ENCODE results near the gene AMN.

Gene AMN

DNA sequence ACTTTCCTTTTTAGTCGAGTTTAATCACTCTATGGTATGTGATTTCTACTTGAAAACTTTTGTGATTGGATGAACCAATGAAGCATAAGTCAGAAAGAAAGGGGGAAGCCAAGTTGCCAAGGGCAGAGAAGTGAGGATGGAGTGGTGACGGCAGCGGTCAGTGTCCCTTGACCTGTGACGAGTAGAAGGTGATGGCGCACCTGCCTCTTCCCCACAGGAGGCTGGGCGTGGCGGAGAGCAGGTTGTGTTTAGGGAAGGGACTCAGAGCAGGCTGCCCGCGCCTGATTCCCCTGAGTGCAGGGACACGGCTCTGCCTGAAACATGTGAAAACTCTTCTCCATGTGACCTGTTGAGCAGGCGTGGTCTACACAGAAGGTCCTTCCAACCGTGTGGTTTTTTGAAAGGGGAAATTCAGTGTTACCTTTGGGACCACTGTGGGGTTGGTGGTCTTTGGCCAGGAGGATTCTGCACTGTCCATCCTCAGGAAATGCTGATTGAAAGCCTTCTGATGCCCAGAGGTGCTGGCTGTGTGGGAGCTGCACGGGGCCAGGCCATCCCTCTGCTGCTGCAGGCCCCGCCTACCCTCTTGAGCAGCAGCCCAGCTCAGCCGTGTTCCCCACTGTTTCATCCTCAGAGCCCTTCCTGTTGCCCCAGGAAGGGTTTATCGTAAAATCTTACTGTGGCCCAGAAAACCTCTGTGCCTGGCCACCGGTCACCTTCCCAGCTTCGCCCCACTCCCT is 23.5 kb upstream of the AMN start:
- no peak for DNase-seq (ENCODE audit: low read depth)

DNA sequence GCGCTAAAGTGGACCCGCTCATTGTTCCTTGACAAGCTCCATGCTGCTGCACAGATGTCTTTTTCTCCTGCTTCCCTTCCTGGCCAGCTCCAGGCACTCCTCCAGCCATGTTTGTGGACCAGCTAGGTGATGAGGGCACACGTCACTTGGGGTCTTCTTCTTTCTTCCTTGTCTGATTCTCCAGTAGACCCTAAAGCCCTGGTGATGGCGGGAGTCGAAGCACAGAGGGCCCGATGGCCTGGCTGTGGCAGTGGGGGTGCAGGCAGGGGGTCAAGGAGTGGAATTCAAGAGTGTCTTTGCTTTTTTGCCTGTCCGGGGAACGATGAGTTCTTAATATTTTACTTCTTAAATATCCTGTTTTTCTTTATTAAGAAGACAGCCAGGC is 23.0 kb upstream of the AMN start:
- DNase-seq (ENCODE audit: low read depth) = no peak

DNA sequence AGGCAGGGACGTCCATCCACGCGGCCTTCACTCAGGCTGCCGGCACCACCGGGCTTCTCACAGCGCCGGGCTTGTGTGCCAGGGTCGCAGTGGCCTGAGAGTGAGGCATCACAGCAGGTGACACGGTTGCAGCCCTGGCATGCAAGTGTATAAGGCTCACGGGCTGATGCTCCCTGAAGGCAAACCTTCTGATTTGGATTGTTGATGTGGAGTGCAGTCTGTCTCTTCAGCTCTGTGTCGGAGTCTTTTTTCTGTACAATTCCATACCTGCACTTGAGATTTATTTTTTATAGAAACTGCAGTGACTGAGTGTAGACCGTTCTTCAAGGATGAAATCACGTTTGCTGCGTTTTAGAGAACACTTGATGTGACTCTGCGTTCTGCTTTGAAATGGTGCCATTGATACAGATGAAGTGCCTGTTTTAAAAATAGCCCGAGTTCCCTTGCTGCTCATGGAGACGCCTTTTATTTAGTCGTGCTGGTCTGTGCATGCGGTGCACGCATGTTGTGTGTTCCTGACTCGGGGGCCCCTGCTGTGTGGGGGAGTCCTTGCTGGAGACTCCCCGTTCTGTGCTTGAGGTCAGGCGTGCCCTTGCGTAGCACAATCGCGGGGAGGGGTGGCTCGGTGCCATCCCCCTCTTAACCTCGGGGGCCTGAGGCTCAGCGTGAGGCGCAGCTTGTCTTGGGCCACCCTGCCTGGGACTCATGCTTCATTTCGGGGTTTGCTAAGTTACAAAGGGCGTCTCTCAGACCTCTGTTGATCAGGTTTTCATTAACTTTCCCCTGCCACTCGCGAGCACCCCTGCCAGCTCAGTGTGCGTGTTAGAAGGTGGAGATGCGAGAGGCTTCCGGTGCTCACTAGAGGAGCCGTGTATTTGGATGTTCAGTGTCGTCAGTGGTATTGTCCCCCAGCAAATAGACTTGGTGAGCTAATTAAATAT is 21.6 kb upstream of the AMN start:
- DNase-seq (ENCODE audit: low read depth) = no peak

DNA sequence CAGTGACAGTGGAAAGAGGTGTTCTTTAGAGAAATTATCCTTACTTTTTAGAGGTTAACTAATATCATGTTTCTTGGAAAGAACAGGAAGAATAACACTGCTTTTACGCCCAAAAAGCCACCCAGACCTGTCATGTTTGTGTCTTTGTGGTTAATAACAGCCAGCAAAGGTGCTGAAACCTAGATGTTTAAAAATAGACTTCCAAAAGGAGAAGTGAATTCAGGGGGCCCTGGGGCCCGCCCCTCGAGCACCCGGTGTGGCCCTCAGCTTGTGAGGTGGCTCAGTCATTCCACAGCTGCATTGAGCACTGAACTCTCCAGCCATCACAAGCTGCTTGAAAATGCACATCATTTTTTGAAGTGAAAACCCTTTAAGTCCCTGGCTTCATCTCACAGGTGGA is 20.8 kb upstream of the AMN start:
- no peak for DNase-seq (ENCODE audit: low read depth)

DNA sequence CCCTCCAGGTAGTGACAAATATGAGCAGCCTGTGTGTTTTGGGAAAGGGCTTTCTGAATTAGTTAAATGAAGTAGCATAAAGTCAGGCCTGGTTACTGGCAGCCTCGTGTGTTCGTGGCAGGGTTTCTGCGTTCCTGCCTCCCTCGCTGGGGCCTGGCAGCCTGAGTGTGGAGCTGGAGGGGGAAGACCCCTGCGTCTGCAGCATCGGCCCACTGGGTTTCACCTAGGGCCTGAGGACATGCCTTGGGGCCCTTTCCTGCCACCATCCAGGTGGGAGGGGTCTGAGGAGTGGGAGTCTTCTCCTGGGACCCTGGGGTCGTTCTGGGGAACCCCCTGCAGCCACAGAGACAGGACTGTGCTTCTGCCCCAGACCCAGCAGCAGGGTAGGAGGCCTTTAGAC is 20.4 kb upstream of the AMN start:
- no peak for DNase-seq (ENCODE audit: low read depth)

DNA sequence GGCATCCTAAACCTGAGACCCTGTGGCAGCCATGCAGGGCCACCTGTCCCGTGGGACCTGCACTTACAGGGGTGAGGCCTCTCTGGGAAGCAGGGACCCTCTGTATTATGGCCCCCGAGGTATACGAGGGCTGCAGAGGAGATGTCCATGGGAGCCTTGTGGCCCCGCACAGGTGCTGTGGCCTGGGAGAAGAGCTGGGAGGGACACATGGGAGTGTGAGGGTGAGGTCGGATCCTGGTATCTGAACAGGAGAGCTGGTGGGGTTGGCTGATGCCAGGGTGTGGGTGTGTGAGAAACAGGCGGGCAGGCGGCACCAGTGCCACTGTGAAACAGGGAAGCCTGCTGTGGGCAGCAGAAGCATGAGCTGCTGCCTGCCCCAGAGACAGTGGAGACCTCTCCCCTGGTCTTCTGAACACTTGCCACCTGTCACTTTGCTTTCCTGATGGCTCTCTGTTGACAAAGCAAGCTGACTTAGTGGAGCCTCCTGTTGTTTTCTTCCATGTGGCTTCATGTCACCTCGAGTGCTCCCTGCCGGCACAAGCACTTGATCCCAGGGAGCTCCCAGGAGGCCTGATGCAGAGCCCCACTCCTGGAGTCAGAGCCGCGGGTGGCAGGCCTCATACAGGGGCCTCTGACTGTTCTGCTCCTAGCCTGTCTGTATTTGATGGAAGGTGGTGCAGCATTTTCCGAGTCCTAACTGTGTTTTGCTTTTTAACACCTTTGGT is 19.8 kb upstream of the AMN start:
- no peak for DNase-seq (ENCODE audit: low read depth)

DNA sequence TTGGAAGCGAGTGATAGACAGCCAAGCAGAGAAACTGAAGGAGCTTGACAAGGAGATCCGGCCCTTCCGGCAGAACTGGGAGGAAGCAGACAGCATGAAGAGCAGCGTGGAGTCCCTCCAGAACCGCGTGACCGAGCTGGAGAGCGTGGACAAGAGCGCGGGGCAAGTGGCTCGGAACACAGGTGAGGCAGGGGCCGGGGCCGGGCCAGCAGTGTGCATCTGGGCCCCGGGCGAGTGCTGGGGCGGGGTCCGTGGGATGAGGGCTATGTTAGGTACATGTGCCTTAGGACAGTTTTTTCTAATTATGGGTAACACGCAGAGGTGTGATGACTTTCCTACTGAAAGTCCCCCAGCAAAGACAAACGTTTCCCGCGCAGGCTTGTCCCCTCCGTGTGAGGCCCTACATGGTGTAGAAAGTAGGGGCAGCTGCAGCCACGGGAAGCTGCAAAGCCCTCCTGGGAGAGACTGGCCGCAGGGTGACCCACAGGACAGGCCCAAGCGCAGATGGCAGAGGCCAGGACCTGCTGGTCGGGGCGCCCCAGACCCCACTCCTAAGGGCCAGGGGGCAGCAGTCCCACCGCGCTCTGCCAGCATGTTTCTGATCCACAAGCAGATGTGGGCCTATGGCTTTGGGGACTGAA is 19.1 kb upstream of the AMN start:
- no peak for DNase-seq (ENCODE audit: low read depth)

DNA sequence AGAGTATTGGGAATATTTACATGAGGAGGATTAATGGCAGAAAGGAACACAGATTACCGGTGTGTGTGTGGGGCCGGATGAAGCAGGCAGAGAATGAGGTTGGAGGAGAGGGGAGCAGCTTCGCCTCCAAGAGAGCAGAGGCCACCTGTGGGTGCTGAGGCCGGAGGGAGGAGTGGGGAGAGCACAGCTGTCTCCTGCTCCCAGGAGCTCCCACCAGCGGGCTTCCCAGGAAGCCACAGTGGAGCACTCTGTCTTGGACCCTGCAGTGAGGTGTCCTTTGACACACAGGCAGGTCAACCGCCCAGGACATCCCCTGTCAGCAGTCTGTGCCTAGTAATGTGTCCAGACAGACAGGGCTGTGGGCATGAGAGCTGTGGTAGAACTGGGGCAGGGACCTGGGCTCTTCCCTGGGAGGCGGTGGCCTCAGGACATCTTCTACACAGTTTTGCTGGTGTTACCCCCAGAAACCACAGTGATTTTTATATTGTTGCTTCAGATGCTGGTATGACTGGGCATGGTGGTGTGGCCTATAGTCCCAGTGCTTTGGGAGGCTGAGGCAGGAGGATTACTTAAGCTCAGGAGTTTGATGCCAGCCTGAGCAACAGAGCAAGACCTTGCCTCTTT is 18.5 kb upstream of the AMN start:
- DNase-seq (ENCODE audit: low read depth) = no peak

DNA sequence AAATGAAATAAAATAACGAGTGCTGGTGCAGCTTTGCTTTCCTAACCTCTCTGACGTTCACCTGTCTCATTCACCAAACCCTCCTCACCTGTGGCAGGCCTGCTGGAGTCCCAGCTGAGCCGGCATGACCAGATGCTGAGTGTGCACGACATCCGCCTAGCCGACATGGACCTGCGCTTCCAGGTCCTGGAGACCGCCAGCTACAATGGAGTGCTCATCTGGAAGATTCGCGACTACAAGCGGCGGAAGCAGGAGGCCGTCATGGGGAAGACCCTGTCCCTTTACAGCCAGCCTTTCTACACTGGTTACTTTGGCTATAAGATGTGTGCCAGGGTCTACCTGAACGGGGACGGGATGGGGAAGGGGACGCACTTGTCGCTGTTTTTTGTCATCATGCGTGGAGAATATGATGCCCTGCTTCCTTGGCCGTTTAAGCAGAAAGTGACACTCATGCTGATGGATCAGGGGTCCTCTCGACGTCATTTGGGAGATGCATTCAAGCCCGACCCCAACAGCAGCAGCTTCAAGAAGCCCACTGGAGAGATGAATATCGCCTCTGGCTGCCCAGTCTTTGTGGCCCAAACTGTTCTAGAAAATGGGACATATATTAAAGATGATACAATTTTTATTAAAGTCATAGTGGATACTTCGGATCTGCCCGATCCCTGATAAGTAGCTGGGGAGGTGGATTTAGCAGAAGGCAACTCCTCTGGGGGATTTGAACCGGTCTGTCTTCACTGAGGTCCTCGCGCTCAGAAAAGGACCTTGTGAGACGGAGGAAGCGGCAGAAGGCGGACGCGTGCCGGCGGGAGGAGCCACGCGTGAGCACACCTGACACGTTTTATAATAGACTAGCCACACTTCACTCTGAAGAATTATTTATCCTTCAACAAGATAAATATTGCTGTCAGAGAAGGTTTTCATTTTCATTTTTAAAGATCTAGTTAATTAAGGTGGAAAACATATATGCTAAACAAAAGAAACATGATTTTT is 17.1 kb upstream of the AMN start:
- DNase-seq (ENCODE audit: low read depth) = no peak

DNA sequence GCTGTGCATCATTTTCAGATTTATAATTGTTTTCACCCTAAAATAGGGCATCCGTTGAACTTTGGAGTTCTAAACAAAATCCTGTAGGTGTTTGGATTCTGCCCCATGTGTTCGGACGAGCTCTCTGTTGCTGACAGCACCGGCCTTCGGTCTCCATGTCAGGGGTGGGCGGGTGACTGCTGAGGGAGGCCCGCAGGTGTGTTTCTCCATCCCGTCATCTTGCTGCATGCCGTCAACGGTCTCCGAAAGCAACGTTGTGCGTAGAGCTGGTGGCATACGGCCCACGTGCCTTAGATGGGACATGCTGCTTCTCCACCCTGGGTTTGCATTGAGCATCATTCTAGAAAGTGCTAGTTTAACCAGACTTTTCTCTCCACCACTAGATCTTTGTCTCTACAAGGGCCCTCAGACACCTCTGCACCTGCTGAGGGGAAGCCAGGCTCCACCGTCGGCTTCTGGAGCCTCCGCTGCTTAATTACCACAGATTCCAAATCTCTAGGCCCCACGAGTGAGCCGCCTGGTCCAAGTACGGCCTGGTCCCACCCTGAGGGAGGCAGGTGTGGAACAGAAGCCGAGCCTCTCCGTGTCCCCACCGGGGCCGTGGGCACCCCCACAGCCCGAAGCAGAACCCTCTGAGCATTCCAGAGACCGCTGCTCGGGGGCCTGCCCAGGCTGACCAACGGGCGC is 15.7 kb upstream of the AMN start:
- no peak for DNase-seq (ENCODE audit: low read depth)

DNA sequence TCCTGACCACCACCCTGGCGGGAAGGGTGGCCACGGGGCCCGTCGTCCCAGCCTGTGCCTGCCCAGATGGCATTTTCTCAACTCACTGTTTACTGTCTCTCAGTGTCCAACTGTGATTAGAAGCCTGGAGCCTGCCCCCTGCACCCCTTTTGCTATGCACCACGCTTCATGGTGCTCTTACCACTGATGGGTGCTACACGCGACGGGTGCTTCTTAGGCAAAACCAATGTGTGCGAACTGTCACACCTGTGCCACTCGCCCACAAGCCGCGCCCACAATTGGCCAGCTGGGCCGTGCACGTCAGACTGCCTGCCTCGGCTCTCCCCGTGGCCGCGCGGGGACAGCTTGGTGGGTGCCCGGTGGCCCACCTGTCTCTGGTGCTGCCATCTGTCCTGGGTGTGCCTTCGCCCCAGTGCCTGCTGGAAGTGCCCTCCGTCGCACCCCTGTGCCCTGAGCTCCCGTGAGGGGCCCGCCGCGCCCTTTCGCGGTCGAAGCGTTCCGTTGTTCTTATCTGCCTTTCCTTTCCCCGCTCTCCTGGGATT is 15.1 kb upstream of the AMN start:
- no peak for DNase-seq (ENCODE audit: low read depth)

DNA sequence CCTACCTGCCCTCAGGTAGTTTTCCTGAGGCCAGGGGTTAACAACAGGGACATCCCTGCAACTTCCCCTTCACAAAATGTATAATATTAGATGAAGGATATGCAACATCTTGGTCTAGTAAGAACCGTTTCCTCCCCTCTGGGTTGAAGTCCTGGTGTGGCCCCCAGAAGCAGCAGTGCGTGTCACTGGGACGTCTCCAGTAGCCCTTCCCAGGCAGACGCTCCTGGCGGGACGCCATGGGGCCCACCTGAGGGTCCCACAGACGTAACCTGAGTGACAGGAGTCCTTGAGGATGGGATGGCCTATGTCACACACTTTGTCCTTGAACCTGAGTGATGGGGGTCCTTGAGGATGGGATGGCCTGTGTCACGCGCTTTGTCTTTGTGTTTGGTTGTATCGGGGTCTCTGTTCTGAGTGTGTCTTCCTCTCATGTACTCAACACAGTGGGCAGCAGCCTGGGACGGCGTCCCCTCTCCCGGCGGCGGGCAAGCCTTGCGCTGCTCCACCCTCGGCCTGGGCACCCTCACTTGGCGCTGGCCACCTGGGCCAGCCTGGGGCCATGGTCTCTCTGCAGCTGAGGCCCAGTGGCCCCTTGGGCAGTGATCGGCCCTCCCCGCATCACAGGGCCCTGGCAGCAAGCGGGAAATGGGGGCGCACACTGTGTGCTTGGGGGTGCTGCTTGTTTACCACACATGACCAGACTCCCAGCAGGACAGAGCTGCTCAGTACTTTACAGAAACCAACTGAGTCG is 14.3 kb upstream of the AMN start:
- DNase-seq (ENCODE audit: low read depth) = no peak

DNA sequence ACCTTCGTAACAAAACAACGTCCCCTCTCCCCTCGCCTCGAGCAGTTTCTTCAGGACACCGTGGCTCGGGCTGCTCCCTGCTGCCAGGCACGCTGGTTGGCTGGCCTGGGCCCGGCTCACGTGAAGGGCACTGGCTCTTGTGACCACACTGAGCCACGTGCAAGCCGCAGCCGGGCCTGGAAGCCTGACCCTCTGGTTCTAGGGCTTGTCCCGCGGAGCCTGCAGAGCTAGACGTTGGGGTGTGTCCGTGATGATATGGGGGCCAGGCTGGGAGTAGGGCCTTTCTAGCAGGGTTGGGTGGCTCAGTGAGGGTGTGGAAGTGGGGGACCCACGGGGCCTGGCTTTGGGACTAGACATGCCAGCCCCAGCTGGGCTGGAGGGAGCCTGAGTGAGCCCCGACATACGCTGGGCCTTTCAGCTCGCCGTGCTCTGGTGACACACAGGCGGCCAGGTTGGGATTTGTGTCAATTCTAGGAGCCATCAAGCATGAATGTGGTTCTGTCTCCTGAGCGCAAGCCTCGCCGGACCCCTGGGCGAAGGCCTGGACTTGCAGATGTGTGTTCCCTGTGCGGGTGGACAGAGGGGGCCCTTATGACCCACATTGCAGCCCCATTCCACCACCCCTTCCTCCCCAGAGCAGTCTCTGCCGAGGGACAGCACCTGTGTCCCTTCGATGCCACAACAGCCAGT is 13.6 kb upstream of the AMN start:
- no peak for DNase-seq (ENCODE audit: low read depth)

DNA sequence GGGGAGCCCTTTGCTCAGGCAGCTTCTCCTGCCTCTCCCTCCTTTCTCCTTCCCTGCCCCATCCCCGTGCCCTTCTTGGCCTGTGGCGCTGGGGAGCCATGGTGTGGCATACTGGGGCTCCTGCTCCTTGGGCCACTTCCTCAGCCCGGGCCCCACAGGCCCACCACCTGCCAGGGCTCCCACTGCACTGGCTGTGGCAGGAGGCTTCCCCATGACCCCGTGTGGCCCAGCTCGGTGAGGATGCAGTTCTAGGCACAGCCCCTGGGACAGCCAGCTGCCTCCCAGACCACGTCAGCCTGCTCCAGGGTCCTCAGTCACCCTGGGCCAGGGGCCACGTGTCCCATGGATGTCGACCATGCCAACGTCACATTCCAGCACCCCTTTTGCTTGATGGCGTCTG is 13.0 kb upstream of the AMN start:
- DNase-seq (ENCODE audit: low read depth) = no peak

DNA sequence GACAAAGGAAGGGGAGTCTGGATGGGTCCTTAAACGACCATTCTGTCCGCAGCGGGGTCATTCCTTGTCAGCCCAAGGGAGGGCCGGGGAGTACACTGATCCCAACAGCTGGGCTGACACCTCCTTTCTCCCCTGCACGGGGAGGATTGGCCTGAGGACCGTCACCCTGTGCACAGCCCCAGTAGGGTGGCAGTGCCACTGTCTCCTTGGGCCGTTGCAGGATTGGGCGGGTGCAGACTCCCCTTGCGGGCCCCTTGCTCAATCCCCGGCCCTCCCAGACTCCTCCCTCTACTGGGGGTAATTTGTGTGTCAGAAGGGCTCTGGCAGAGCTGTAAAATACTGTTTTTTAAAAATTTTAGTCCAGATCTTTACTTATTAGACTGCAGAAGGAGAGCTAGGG is 12.6 kb upstream of the AMN start:
- DNase-seq (ENCODE audit: low read depth) = no peak

DNA sequence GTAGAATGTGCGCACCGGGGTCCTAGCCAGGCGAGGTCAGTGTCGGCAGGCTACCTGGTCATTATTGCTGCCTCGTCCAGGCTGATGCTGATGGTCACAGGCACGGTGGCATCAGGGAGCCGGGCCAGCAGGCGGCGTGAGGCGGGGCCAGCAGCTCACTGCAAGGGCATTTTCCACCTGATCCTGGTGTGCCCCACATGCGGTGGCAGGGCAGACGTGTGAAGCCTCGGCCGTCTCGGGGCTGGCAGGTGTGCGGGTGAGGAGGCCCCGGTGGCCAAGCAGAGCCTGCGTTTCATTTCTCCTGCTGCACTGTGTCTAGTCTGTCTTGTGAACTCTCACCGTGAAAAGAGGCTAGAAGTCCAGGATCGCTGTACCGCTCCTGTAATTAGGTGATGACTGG is 12.0 kb upstream of the AMN start:
- no peak for DNase-seq (ENCODE audit: low read depth)

DNA sequence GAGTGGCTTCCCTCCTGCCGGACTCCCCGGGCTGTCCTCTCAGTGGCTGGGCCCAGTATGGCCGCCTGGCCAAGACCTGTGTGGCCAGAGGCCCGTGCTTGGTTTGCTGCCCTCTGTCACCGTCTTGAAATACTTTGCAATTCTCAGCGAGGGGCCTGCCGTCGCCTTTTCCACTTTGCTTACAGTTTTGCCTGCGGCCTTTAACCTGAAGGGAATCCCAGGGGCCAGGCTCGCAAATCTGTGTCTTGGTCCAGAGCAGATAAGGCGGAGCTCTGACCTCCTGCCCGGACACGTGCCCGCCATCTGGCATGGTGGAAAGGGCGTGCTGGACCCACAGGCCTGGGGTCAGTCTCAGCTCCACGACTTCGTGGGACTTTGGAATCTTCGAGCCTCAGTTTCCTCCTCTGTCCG is 10.9 kb upstream of the AMN start:
- DNase-seq (ENCODE audit: low read depth) = no peak

DNA sequence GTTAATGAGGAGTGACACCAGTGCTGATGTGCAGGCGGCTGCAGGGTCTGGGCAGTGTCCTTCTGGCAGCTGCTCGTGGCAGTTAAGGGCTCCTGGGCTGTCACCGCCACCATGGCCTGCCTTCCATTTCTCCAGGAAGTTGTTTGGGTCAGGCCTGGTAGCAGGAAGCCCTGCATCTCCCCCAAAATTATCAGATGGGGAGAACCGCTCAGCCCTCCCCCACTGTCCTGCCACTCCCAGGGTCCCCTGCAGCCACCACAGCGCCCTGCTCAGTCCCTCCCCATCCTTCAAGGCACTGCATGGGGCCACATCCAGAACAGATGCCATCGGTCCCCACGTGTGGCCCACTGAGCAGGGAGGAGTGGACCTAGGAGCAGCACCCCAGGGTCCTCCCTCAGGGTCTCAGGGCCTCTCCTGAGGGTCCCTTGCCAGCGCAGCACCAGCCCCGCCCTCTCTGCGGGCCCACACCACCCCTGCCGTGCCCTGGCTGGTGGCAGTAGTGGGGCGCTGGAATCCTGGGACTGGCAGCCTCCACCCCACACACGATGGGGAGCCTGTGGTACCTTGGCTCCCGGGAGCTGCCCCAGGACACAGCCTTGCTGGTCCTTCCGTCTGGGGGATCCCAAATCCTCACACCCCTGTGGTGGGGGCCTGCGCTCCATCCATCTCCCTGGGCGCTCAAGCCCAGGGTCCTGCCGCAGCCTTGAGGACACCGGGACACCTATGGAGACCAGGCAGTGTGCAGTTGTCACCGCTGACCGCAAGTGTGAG is 10.3 kb upstream of the AMN start:
- DNase-seq (ENCODE audit: low read depth) = no peak
